GM23338 (cell line): ENCODE results near the gene CACNA1H. TPM values are rescaled to one million over a fixed set of nuclear protein-coding genes. Genes with fewer than 3 reads are reported as not detected.
A peak's percentile ranks its signal among the peaks of the same experiment; 100 is the strongest.
"Not testable (repeated sequence)": the region's sequence is repeated elsewhere in the genome, so short reads cannot be mapped to it uniquely, and the experiment has no call there.

ENCODE experiments used
- ATAC-seq: fragments of 200-7000 bp; cut with Tn5 transposase; 3 replicates; pipeline ENCODE4 v1.9.1; 2020
- DNase-seq: peaks from one replicate; pipeline ENCODE4 v3.0.0-alpha.2; 2015; ENCODE audit warnings: low spot score
- H2AFZ ChIP-seq: fragments of 200-600 bp; sonication (generic); 2 replicates; pipeline ENCODE4 v1.8.0; 2016; ENCODE audit warnings: antibody characterized with exemption, mild to moderate bottlenecking, moderate library complexity
- H3F3A ChIP-seq: fragments of 200-600 bp; sonication (generic); replicated peaks from 2 replicates; pipeline ENCODE4 v1.8.0; 2017; ENCODE audit warnings: antibody characterized with exemption, mixed run types, low read depth
- H3K27ac ChIP-seq: fragments of 200-600 bp; sonication (generic); 2 replicates; pipeline ENCODE4 v1.6.1; 2016; ENCODE audit warnings: low read depth
- H3K27me3 ChIP-seq: fragments of 200-600 bp; sonication (generic); 2 replicates; pipeline ENCODE4 v1.8.0; 2016; ENCODE audit warnings: mild to moderate bottlenecking, mixed run types, moderate library complexity; ENCODE audit not compliant: insufficient read depth
- H3K36me3 ChIP-seq: fragments of 200-600 bp; sonication (generic); 2 replicates; pipeline ENCODE4 v1.8.0; 2016; ENCODE audit warnings: mild to moderate bottlenecking; ENCODE audit not compliant: insufficient read depth
- H3K4me1 ChIP-seq: fragments of 200-600 bp; sonication (generic); 2 replicates; pipeline ENCODE4 v1.8.0; 2016; ENCODE audit warnings: mild to moderate bottlenecking, moderate library complexity; ENCODE audit not compliant: insufficient read depth
- H3K4me2 ChIP-seq: fragments of 200-600 bp; sonication (generic); 2 replicates; pipeline ENCODE4 v1.7.1; 2017; ENCODE audit warnings: mixed run types
- H3K4me3 ChIP-seq: fragments of 200-600 bp; sonication (generic); 2 replicates; pipeline ENCODE4 v1.6.1; 2016; ENCODE audit warnings: mixed run types
- H3K79me2 ChIP-seq: fragments of 200-600 bp; sonication (generic); replicated peaks from 2 replicates; pipeline ENCODE4 v1.8.0; 2017; ENCODE audit warnings: mild to moderate bottlenecking; ENCODE audit not compliant: insufficient read depth
- H3K9me2 ChIP-seq: fragments of 200-600 bp; sonication (generic); 2 replicates; pipeline ENCODE4 v1.8.0; 2017; ENCODE audit not compliant: insufficient read depth
- H4K20me1 ChIP-seq: fragments of 200-600 bp; sonication (generic); replicated peaks from 2 replicates; pipeline ENCODE4 v1.8.0; 2017; ENCODE audit warnings: mild to moderate bottlenecking; ENCODE audit not compliant: insufficient read depth
- H3K27ac Mint-ChIP-seq: 2 replicates; pipeline ENCODE4 v1.8.0; 2020; ENCODE audit warnings: inconsistent platforms, mild to moderate bottlenecking, moderate library complexity, mixed read lengths
- H3K27me3 Mint-ChIP-seq: 3 replicates; pipeline ENCODE4 v1.8.0; 2022; ENCODE audit warnings: low read depth, mild to moderate bottlenecking, moderate library complexity, mixed read lengths, inconsistent platforms; ENCODE audit not compliant: insufficient read depth, poor library complexity
- H3K36me3 Mint-ChIP-seq: 3 replicates; pipeline ENCODE4 v1.8.0; 2021; ENCODE audit warnings: low read depth, mild to moderate bottlenecking, inconsistent platforms, moderate library complexity, mixed read lengths
- H3K4me1 Mint-ChIP-seq: 3 replicates; pipeline ENCODE4 v1.8.0; 2020; ENCODE audit warnings: mild to moderate bottlenecking, inconsistent platforms, mixed read lengths
- H3K4me3 Mint-ChIP-seq: 3 replicates; pipeline ENCODE4 v1.8.0; 2021; ENCODE audit warnings: moderate library complexity, mild to moderate bottlenecking, inconsistent platforms, mixed read lengths
- H3K9me3 Mint-ChIP-seq: 3 replicates; pipeline ENCODE4 v1.8.0; 2020; ENCODE audit warnings: moderate library complexity, mild to moderate bottlenecking, inconsistent platforms, mixed read lengths
- polyA plus RNA-seq: library from polyadenylated mRNA; unstranded; fragments of >200 nt; fragmentation: Nextera tagmentation; extraction: Ambion mirVana; gene quantifications from 2 replicates; pipeline ENCODE4 v1.2.1, GENCODE V29; 2016
- total RNA-seq: library from RNA; depleted of rRNA; stranded (reverse); fragments of >200 nt; shearing (Covaris generic); gene quantifications from 2 replicates; pipeline ENCODE4 v1.2.3, GENCODE V29; 2014

CACNA1H gene
- total and polyA plus RNA-seq, 2 experiments from 2014 or later: 3.5 to 43.3 TPM

DNA sequence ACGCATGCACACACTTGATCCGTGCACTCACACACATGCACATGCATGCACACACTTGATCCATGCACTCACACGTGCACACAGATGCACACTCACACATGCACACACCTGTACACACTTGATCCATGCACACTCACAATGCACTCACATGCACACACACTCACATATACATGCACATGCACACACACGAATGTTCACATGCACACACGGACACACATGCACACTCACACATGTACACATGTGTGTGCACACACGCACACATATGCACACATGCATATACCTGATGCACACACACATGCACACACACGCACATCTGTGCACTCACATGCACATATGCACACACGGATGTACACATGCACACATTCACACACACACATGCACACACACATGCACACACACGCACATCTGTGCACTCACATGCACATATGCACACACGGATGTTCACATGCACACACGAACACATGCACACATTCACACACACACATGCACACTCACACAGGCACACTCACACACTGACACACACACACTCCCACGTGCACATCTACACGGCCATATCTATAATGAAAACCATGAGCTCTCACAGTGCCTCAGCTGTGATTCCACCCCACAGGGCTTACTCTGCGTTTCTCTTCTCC is 95.1 kb downstream of the CACNA1H start:
- peaks cover 19% of the 10 kb centered on the region; the same call in 1 of the 2 replicates for H3K27me3 ChIP-seq
- H3K4me1 ChIP-seq, H3K4me2 ChIP-seq, H3K27ac ChIP-seq, H3K9me3 Mint-ChIP-seq, H3K79me2 ChIP-seq, H3K4me3 Mint-ChIP-seq, ATAC-seq, H3K4me3 ChIP-seq, H3K36me3 ChIP-seq, H2AFZ ChIP-seq, H4K20me1 ChIP-seq, DNase-seq, H3K36me3 Mint-ChIP-seq, H3K27ac Mint-ChIP-seq, H3K9me2 ChIP-seq, H3F3A ChIP-seq, H3K4me1 Mint-ChIP-seq: not testable (repeated sequence)
- peaks cover 17% of the 10 kb centered on the region for H3K27me3 Mint-ChIP-seq

DNA sequence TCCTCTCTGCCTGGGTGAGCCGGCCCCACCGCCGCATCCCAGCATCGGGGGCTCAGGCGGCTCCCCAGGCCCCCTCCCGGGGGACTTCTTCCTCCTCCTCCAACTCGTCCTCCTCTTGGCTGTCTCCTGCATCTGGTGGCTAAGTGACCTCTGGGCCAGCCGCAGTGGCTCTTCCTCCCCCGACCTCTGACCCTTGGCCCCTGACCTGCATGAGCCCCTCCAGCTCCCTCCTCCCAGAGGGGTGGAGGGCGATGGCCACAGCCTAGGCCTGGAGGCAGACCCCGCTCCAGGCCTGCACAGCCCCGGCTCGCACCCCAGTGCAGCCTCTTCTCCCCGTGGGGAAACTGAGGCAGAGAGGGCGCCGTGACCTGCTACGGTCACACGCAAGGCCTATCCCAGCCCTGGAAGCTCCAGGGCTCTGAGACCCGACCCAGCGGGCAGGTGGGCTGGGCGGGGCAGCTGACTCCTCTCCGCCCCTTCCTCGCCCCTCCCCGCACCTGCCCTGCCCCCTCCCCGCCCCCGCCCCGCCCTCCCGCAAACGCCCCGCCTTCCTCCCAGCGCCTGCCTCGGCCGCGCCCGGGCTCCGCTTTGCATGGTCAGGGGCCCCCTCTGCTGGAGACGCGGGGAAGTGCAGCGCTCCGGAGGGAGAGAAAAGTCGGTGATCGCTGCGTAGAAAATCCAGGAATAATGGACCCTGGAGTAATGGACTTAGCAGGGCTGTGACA is 96.3 kb downstream of the CACNA1H start:
- not testable (repeated sequence) for H3K79me2 ChIP-seq, H3K36me3 ChIP-seq, H3K4me1 ChIP-seq, H4K20me1 ChIP-seq, DNase-seq, H3K4me2 ChIP-seq, H3K27ac ChIP-seq, H3K36me3 Mint-ChIP-seq, H3F3A ChIP-seq, H3K4me1 Mint-ChIP-seq, H3K9me2 ChIP-seq, H3K27ac Mint-ChIP-seq, H3K4me3 ChIP-seq, H3K4me3 Mint-ChIP-seq, H2AFZ ChIP-seq, H3K9me3 Mint-ChIP-seq
- H3K27me3 ChIP-seq: peaks cover 19% of the 10 kb centered on the region; the same call in 1 of the 2 replicates
- peak; percentile 71 for ATAC-seq
- peaks cover 17% of the 10 kb centered on the region for H3K27me3 Mint-ChIP-seq

DNA sequence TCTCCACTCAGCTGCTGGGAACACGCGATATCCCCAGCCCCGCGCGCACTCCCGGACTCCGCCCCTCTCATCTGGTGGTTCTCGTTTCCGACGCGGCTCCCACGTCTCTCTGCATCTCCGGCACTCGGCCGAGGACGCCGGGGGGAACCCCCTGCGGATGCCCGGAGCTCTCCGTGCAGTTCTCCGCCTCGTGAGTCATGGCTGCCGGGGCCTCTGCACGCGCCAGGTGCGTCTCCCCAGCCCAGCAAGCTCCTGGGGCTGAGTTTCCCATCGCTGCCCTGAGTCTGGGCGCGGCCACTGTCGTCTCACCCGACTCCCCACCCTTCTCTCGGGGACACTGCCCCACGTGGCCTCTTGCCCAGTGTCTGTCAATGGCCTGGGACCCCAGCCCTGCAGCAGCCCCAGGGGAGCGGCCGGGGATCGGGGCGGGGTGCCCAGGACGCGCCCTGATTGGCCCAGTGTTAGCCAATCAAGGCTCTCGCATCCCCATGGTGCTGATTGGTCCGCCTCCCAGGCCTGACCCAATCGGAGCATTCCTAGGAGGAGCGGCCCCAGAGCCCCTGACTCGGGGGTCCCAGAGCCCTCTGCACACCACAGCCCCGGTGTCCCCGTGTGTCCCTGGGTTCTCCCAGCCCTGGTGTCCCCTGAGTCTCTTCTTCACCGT is 100.9 kb downstream of the CACNA1H start:
- H3K4me3 Mint-ChIP-seq, H3K9me2 ChIP-seq, H3K4me1 ChIP-seq, H3F3A ChIP-seq, H3K36me3 ChIP-seq, H3K9me3 Mint-ChIP-seq, H4K20me1 ChIP-seq, DNase-seq, H3K27ac Mint-ChIP-seq, H3K27ac ChIP-seq, H3K4me1 Mint-ChIP-seq, H3K27me3 Mint-ChIP-seq, H3K27me3 ChIP-seq, H3K36me3 Mint-ChIP-seq, H3K79me2 ChIP-seq, H2AFZ ChIP-seq, H3K4me2 ChIP-seq, H3K4me3 ChIP-seq: not testable (repeated sequence)
- ATAC-seq: peak; percentile 83

DNA sequence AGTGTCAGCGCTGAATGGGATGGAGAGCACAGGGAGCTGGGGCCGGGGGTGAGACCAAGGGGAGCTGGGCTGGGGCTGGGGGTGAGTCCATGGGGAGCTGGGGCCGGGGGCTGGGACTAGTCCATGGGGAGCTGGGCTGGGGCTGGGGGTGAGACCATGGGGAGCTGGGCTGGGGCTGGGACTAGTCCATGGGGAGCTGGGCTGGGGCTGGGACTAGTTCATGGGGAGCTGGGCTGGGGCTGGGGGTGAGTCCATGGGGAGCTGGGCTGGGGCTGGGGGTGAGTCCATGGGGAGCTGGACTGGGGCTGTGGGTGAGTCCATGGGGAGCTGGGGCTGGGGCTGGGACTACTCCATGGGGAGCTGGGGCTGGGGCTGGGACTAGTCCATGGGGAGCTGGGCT is 101.9 kb downstream of the CACNA1H start:
- not testable (repeated sequence) for H4K20me1 ChIP-seq, H3K4me3 ChIP-seq, H3K79me2 ChIP-seq, H3K27ac Mint-ChIP-seq, H3F3A ChIP-seq, H3K27me3 ChIP-seq, ATAC-seq, H3K36me3 ChIP-seq, H3K27ac ChIP-seq, H3K4me2 ChIP-seq, H2AFZ ChIP-seq, H3K9me2 ChIP-seq, DNase-seq, H3K9me3 Mint-ChIP-seq, H3K36me3 Mint-ChIP-seq, H3K4me1 Mint-ChIP-seq, H3K4me3 Mint-ChIP-seq, H3K4me1 ChIP-seq
- H3K27me3 Mint-ChIP-seq: peaks cover 13% of the 10 kb centered on the region

DNA sequence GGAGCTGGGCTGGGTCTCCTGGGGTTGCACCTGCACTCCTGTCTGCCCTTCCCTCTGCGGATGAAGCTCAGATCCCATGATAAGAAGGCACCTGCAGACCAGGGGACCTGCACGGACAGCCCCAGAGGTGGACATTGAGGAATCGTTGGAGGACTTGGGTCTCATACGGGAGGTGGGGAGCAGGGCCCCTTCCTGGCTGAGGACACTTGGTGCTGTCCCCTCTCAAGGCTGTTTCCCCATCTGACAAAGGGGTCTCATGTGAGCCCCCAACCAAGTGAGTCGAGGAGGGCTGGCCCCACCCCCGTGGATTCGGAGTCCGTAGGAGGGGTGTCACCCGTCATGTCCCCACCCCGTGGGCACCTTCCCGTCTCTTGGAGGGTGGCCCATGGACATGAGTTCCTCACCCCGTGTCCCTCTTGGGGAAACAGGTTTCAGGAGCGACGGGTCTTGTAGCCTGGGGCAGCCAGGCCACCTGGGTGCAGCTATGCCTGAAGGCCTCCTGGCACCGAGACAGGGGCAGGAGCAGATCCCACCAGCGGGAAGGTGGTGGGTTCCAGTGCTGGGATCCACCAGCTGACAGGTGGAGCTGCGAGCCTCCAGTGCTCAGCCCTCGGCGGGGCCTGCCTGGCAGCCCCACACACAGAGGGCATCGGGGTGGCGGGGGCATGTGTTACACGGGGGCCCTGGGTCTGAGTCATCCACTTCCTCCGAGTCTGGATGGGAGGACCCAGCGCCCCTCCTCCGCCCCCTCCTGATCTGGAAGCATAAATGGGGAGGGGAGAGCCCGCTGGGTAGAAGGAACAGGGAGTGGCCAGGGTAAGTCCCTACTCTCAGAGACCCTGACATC is 102.6 kb downstream of the CACNA1H start, which contains the start of gene TPSD1:
TPSD1 (plus strand) TSS at position 794 of the 847 bp plus-strand sequence. CDS start 212 bp downstream, outside the sequence.
- DNase-seq, ATAC-seq: not testable (repeated sequence)

DNA sequence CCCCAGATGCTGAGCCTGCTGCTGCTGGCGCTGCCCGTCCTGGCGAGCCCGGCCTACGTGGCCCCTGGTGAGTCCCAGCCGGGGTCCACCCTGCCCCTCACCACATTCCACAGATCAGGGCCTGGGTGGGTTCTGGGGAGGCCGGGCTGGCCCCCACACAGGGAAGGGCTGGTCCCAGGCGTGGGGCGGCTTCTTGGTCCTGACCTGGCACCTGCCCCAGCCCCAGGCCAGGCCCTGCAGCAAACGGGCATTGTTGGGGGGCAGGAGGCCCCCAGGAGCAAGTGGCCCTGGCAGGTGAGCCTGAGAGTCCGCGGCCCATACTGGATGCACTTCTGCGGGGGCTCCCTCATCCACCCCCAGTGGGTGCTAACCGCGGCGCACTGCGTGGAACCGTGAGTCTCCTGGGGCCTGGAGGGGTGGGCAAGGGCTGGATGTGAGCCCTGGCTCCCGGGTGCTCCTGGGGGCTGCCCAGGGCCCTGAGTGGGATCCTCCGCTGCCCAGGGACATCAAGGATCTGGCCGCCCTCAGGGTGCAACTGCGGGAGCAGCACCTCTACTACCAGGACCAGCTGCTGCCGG is 103.5 kb downstream of the CACNA1H start:
- H3K4me1 Mint-ChIP-seq: peaks cover 11% of the 10 kb centered on the region
- H3K9me2 ChIP-seq, H3F3A ChIP-seq, H3K4me2 ChIP-seq, H3K27ac Mint-ChIP-seq, DNase-seq, H3K36me3 ChIP-seq, H3K4me1 ChIP-seq, H3K4me3 ChIP-seq, H3K27ac ChIP-seq, H3K36me3 Mint-ChIP-seq, H2AFZ ChIP-seq, H3K4me3 Mint-ChIP-seq, H3K79me2 ChIP-seq, H3K9me3 Mint-ChIP-seq, ATAC-seq, H3K27me3 ChIP-seq, H4K20me1 ChIP-seq: not testable (repeated sequence)
- H3K27me3 Mint-ChIP-seq: peaks cover 21% of the 10 kb centered on the region

More for the DNA sequence above, 102.6 kb downstream of the CACNA1H start, which contains the start of gene TPSD1:
- H3K27ac Mint-ChIP-seq, H3K9me2 ChIP-seq, H3K4me3 Mint-ChIP-seq, H3K9me3 Mint-ChIP-seq, H3K4me1 Mint-ChIP-seq, H2AFZ ChIP-seq, H3K36me3 Mint-ChIP-seq, H4K20me1 ChIP-seq, H3K36me3 ChIP-seq, H3F3A ChIP-seq, H3K79me2 ChIP-seq, H3K4me2 ChIP-seq, H3K4me1 ChIP-seq, H3K27me3 ChIP-seq, H3K27ac ChIP-seq, H3K4me3 ChIP-seq: not testable (repeated sequence)
- peaks cover 19% of the 10 kb centered on the region for H3K27me3 Mint-ChIP-seq
